ENCODE results near the gene KNOP1. TPM values are rescaled to one million over a fixed set of nuclear protein-coding genes. Genes with fewer than 3 reads are reported as not detected.
A peak's percentile ranks its signal among the peaks of the same experiment; 100 is the strongest.
"Not testable (repeated sequence)": the region's sequence is repeated elsewhere in the genome, so short reads cannot be mapped to it uniquely, and the experiment has no call there.

KNOP1 gene
- total and polyA plus RNA-seq, 10 donors, result 7.1 to 13.7 (median 9.9) TPM

DNA sequence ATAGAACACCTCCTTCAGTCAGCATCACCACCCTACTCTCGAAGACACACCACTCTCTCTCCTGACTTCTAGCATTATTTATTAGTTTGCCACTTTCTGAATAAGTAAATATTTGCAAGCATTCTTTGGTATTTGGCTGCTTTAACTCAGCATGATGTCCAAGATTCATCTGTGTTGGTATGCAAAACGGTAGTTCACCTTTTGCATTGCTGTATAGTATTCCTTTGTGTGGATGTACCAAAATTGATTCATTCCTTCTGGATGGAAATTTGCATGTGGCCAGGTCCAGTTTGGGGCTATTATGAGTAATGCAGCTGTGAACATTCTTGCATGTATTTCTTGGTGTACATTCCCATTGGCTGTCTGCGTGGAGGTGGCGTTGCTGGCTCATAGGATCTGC lies 32.9 kb downstream of the KNOP1 start:
- Histone ChIP-seq H3K9me3 (peaks cover 0 to 24% (median 17%) of the 10 kb centered on the region in 8 donors), H3K27me3 (replicated peaks in 1 of 7) (no peaks in the 10 kb centered on the region), H3K27ac (no peak overlapping the region), H3K4me3 (no peak overlapping the region), H3K36me3 (peaks cover 0 to 92% (median 58%) of the 10 kb centered on the region in 6 donors), H3K4me1 (peaks cover 0 to 15% (median 3%) of the 10 kb centered on the region in 6 donors)
- TF ChIP-seq POLR2A (IDR thresholded peaks at IDR 0.05), result no peak
- no peak for TF ChIP-seq POLR2AphosphoS5 (IDR thresholded peaks at IDR 0.05)
- TF ChIP-seq, protein P1, sequence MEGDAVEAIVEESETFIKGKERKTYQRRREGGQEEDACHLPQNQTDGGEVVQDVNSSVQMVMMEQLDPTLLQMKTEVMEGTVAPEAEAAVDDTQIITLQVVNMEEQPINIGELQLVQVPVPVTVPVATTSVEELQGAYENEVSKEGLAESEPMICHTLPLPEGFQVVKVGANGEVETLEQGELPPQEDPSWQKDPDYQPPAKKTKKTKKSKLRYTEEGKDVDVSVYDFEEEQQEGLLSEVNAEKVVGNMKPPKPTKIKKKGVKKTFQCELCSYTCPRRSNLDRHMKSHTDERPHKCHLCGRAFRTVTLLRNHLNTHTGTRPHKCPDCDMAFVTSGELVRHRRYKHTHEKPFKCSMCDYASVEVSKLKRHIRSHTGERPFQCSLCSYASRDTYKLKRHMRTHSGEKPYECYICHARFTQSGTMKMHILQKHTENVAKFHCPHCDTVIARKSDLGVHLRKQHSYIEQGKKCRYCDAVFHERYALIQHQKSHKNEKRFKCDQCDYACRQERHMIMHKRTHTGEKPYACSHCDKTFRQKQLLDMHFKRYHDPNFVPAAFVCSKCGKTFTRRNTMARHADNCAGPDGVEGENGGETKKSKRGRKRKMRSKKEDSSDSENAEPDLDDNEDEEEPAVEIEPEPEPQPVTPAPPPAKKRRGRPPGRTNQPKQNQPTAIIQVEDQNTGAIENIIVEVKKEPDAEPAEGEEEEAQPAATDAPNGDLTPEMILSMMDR (IDR thresholded peaks at IDR 0.05 in 8 of 11, conservative IDR thresholded peaks at IDR 0.05 in 3 of 11), result no peak
- 96 to 99% (median 99%) methylated on average over 4 of the region's 4 CpGs for WGBS, 5 donors
- intact Hi-C loops (cut with DNase I; ENCODE audit: low total_unique reads), result no loop called here
- DNase-seq, result no peak

DNA sequence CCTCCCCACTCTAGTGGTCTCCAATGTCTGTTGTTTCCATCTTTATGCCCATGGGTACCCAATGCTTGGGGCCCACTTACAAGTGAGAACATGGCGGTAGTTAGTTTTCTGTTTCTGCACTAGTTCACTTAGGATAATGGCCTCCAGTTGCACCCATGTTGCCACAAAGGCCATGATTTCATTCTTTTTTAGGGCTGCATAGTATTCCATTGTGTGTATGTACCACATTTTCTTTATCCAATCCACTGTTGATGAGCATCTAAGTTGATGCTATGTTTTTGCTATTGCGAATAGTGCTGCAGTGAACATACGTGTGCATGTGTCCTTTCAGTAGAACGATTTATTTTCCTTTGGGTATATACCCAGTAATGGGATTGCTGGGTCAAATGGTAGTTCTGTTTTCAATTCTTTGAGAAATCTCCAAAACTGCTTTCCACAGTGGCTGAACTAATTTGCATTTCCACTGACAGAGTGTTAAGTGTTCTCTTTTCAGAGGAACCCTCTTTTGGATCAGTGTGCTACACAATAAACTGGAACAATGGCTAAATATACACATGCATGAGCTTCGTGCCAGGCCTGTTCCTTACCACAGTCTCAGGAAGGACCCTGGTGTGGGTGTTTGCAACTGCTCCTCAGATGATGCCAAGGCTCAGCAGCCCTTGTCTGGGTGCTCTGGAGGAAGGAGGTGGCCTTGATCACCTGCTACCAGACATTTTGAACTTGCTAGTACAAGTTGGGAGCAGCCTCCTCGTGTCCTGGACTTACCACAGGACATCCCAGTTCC lies 34.4 kb downstream of the KNOP1 start:
- H3K36me3 ChIP-seq, result peaks cover 0 to 96% (median 57%) of the 10 kb centered on the region in 6 donors
- no peak for TF ChIP-seq POLR2A (IDR thresholded peaks at IDR 0.05)
- no peak for TF ChIP-seq POLR2AphosphoS5 (IDR thresholded peaks at IDR 0.05)
- TF ChIP-seq, protein P1 (IDR thresholded peaks at IDR 0.05 in 8 of 11, conservative IDR thresholded peaks at IDR 0.05 in 3 of 11), result no peak
- intact Hi-C loops (cut with DNase I; ENCODE audit: low total_unique reads), result no loop called here

DNA sequence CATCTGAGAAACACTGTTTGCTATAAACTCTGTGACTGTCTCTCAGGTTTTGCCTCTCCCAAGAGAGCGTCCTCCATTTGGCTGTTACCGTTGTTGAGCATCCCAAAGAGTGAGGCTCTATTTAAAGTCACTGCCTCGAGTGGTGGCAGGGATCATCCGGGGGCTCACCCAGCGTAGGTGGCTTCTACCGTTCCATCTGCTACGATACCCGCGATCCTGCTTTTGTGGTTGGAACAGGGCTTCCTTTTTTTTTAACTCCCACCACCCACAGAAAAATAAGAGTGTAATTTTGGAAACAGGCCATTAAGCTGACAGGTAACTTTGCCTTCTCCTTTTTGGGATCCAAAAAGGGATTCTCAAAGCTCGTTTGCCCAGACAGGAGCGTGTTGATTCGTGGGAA lies 36.4 kb downstream of the KNOP1 start:
- 76 to 89% (median 85%) methylated on average over 12 of the region's 12 CpGs for WGBS, 5 donors
- H3K9me3 ChIP-seq, result peaks cover 0 to 24% (median 17%) of the 10 kb centered on the region in 8 donors
- no peaks in the 10 kb centered on the region for H3K4me1 ChIP-seq
- H3K27ac ChIP-seq, result no peak overlapping the region
- no peak for DNase-seq
- H3K27me3 ChIP-seq (replicated peaks in 1 of 7), result no peaks in the 10 kb centered on the region
- intact Hi-C loops (cut with DNase I; ENCODE audit: low total_unique reads), result no loop called here
- peaks cover 0 to 96% (median 49%) of the 10 kb centered on the region in 6 donors for H3K36me3 ChIP-seq
- H3K4me3 ChIP-seq, result no peak overlapping the region
- TF ChIP-seq POLR2AphosphoS5 (IDR thresholded peaks at IDR 0.05), result no peak
- TF ChIP-seq POLR2A (IDR thresholded peaks at IDR 0.05), result no peak
- TF ChIP-seq, protein P1 (IDR thresholded peaks at IDR 0.05 in 8 of 11, conservative IDR thresholded peaks at IDR 0.05 in 3 of 11), result no peak

More for the DNA sequence above, 34.4 kb downstream of the KNOP1 start:
- Histone ChIP-seq H3K27me3 (replicated peaks in 1 of 7) (no peaks in the 10 kb centered on the region), H3K4me3 (no peak overlapping the region), H3K27ac (no peak overlapping the region), H3K4me1 (peaks cover 0 to 2% (median 0%) of the 10 kb centered on the region in 6 donors), H3K9me3 (peaks cover 0 to 24% (median 17%) of the 10 kb centered on the region in 8 donors)
- 92 to 98% (median 95%) methylated on average over 6 of the region's 6 CpGs for WGBS, 5 donors
- no peak for DNase-seq

DNA sequence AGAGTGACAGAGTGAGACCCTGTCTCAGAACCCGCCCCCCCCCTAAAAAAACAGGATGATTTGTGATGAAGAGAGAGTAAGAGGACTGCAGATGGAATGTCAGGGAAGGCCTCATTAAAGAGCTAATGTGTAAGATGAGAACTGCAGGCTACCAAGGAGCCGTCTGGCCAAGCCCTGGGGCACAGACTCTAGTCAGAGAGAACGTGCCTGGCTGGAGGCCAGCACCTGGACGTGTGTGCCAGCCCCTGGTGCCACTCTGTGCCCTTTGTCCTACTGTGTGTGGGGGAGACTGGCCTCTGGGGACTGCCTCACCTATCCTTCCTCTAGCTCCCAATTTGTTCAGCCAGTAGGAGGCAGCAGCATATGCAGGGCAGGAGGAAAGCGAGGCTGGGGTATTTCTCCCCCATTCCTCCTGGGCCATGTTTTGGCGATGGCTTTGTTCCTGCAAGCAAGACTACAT lies 37.1 kb downstream of the KNOP1 start:
- no peak overlapping the region for H3K27ac ChIP-seq
- H3K27me3 ChIP-seq (replicated peaks in 1 of 7), result no peaks in the 10 kb centered on the region
- H3K4me3 ChIP-seq, result no peak overlapping the region
- 80 to 94% (median 92%) methylated on average over 6 of the region's 6 CpGs for WGBS, 5 donors
- intact Hi-C loops (cut with DNase I; ENCODE audit: low total_unique reads), result no loop called here
- TF ChIP-seq POLR2A (IDR thresholded peaks at IDR 0.05) (no peak), POLR2AphosphoS5 (IDR thresholded peaks at IDR 0.05) (peak in 1 of 3 donors; percentile 16)
- TF ChIP-seq, protein P1 (IDR thresholded peaks at IDR 0.05 in 8 of 11, conservative IDR thresholded peaks at IDR 0.05 in 3 of 11), result no peak
- H3K36me3 ChIP-seq, result peaks cover 0 to 96% (median 46%) of the 10 kb centered on the region in 6 donors
- no peak for DNase-seq
- H3K4me1 ChIP-seq, result no peaks in the 10 kb centered on the region
- H3K9me3 ChIP-seq, result peaks cover 0 to 24% (median 17%) of the 10 kb centered on the region in 8 donors

DNA sequence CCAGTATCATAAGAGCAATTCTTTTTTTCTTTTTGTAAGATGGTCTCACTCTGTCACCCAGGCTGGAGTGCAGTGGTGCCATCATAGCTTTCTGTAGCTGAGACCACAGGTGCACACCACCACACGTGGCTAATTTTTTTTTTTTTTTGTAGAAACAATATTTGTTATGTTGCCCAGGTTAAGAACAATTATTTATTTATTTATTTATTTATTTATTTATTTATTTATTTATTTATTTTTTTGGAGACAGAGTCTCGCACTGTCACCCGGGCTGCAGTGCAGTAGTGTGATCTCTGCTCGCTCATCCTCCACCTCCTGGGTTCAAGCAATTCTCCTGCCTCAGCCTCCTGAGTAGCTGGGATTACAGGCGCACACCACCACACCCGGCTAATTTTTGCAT lies 38.7 kb downstream of the KNOP1 start:
- DNase-seq; H3K27ac ChIP-seq; H3K4me3 ChIP-seq; H3K27me3 ChIP-seq (replicated peaks in 1 of 7); H3K4me1 ChIP-seq; intact Hi-C loops (cut with DNase I; ENCODE audit: low total_unique reads): not testable (repeated sequence)
- Histone ChIP-seq H3K36me3 (peaks cover 0 to 96% (median 40%) of the 10 kb centered on the region in 6 donors), H3K9me3 (peaks cover 0 to 12% (median 5%) of the 10 kb centered on the region in 8 donors)
- WGBS, 5 donors, result 93 to 98% (median 96%) methylated on average over 5 to 6 of the region's 6 CpGs
